Stomach (tissue), 4 donors: ENCODE data around the gene CEACAM16.

Source experiments
- POLR2A ChIP-seq, 4 donors: fragments of 450-650 bp; IDR thresholded peaks; one replicate each; pipeline ENCODE4 v1.6.1; 2016; ENCODE audit warnings: antibody characterized with exemption in 4 of 4, control low read depth in 2 of 4, mild to moderate bottlenecking in 1 of 4, moderate library complexity in 1 of 4
- POLR2AphosphoS5 ChIP-seq, 3 donors: sonication (generic); formaldehyde crosslinking; IDR thresholded peaks; one replicate each; pipeline ENCODE4 v1.6.1; 2016; ENCODE audit warnings: antibody characterized with exemption in 3 of 3
- TF ChIP-seq, protein P1 (sequence below), 7 experiments: fragments of 450-650 bp in 4 of 7; fragments of 200-600 bp in 3 of 7; sonication (generic) in 3 of 7; IDR thresholded peaks; one replicate each; pipeline ENCODE4 v1.5.1; 2016 to 2019; ENCODE audit warnings: antibody characterized with exemption in 7 of 7, control low read depth in 2 of 7, mild to moderate bottlenecking in 1 of 7

DNA sequence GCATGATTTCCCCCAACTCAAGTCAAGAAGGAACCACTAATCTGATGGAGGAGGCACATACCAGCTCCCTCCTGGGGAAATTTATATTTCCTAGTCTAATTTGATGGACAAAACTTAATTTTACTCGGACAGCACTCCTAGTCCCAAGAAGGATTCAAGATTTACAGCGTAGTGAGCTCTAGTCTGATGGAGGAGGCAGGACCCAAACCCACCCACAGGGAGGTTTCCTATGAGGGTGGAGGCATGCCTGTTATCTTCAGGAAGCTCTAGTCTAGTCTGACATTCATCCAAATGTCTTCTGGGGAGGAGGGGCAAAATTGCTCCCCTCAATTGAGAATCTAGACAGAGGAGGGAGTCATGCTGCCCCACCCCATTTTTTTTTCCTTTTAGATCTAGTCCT lies 39.2 kb downstream of the CEACAM16 start:
- TF ChIP-seq, protein P1, sequence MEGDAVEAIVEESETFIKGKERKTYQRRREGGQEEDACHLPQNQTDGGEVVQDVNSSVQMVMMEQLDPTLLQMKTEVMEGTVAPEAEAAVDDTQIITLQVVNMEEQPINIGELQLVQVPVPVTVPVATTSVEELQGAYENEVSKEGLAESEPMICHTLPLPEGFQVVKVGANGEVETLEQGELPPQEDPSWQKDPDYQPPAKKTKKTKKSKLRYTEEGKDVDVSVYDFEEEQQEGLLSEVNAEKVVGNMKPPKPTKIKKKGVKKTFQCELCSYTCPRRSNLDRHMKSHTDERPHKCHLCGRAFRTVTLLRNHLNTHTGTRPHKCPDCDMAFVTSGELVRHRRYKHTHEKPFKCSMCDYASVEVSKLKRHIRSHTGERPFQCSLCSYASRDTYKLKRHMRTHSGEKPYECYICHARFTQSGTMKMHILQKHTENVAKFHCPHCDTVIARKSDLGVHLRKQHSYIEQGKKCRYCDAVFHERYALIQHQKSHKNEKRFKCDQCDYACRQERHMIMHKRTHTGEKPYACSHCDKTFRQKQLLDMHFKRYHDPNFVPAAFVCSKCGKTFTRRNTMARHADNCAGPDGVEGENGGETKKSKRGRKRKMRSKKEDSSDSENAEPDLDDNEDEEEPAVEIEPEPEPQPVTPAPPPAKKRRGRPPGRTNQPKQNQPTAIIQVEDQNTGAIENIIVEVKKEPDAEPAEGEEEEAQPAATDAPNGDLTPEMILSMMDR (IDR thresholded peaks at IDR 0.05) = no peak
- TF ChIP-seq POLR2A (IDR thresholded peaks at IDR 0.05) = no peak
- TF ChIP-seq POLR2AphosphoS5 (IDR thresholded peaks at IDR 0.05) = no peak
